ENCODE results near the gene GALNT6.

DNA sequence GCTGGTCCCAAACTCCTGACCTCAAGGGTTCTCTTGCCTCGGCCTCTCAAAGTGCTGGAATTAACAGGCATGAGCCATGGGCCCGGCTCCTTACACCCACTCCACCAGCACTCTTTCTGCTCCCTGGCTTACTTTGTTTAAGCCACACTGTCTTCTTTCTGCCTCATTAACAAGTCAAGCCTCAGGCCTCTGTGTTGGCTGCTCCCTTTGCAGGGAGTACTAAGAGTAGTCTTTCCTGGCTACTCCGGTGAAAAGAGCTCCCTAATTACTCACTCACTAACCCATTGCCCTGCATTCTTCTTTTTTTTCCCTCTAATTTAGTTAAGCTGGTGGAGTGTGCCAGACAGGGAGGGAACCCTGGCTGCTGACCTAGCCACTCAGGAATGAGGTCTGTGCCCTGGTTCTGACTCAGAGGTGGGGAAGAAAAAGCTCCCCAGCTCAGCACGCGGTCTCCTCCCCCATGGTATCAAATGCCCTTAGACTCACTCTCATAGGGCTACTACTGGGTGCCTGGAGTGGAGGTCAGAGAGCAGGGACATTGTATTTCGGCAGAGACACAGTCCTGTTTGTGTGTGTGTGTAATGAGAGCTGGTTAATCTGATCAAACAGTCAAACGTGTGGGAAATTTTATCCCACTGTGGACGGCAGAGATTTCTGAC, 19.8 kb downstream of the GALNT6 start:
- TF ChIP-seq, protein P1, sequence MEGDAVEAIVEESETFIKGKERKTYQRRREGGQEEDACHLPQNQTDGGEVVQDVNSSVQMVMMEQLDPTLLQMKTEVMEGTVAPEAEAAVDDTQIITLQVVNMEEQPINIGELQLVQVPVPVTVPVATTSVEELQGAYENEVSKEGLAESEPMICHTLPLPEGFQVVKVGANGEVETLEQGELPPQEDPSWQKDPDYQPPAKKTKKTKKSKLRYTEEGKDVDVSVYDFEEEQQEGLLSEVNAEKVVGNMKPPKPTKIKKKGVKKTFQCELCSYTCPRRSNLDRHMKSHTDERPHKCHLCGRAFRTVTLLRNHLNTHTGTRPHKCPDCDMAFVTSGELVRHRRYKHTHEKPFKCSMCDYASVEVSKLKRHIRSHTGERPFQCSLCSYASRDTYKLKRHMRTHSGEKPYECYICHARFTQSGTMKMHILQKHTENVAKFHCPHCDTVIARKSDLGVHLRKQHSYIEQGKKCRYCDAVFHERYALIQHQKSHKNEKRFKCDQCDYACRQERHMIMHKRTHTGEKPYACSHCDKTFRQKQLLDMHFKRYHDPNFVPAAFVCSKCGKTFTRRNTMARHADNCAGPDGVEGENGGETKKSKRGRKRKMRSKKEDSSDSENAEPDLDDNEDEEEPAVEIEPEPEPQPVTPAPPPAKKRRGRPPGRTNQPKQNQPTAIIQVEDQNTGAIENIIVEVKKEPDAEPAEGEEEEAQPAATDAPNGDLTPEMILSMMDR (conservative IDR thresholded peaks at IDR 0.05) = no peak
- TF ChIP-seq EZH2 (IDR thresholded peaks at IDR 0.05; ENCODE audit: low read depth) = no peak

All from PC-9 (cell line).